Measurements from ENCODE around the gene C2CD2.

C2CD2 gene

GRCh38 chr21:41897047-41897669, 56.7 kb downstream of the C2CD2 start:
- no peak for DNase-seq (ENCODE audit: low read depth, low spot score)
- no peak overlapping the region for H3K4me3 ChIP-seq (ENCODE audit: low read length)

- H3K4me3 ChIP-seq (ENCODE audit: low read length): no peak overlapping the region
- DNase-seq (ENCODE audit: low read depth, low spot score): peak; percentile 77
Observed at GRCh38 chr21:41895643-41896493, 58.0 kb downstream of the C2CD2 start.

- DNase-seq (ENCODE audit: low read depth, low spot score): no peak
- no peak overlapping the region for H3K4me3 ChIP-seq (ENCODE audit: low read length)
Observed at GRCh38 chr21:41894922-41895557, 58.8 kb downstream of the C2CD2 start.

GRCh38 chr21:41894511-41894910, 59.3 kb downstream of the C2CD2 start:
- H3K4me3 ChIP-seq (ENCODE audit: low read length): no peak overlapping the region
- DNase-seq (ENCODE audit: low read depth, low spot score): no peak

GRCh38 chr21:41892726-41893125, 61.1 kb downstream of the C2CD2 start:
- DNase-seq (ENCODE audit: low read depth, low spot score): no peak
- no peak overlapping the region for H3K4me3 ChIP-seq (ENCODE audit: low read length)

GRCh38 chr21:41891132-41891531, 62.7 kb downstream of the C2CD2 start:
- DNase-seq (ENCODE audit: low read depth, low spot score): no peak
- no peak overlapping the region for H3K4me3 ChIP-seq (ENCODE audit: low read length)

GRCh38 chr21:41890355-41890754, 63.5 kb downstream of the C2CD2 start:
- no peak for DNase-seq (ENCODE audit: low read depth, low spot score)
- no peak overlapping the region for H3K4me3 ChIP-seq (ENCODE audit: low read length)

- no peak for DNase-seq (ENCODE audit: low read depth, low spot score)
- H3K4me3 ChIP-seq (ENCODE audit: low read length): no peak overlapping the region
Observed at GRCh38 chr21:41888749-41889376, 65.0 kb downstream of the C2CD2 start.

- no peak for DNase-seq (ENCODE audit: low read depth, low spot score)
Observed at GRCh38 chr21:41887667-41888066, 66.2 kb downstream of the C2CD2 start.

GRCh38 chr21:41886328-41886727, 67.5 kb downstream of the C2CD2 start:
- DNase-seq (ENCODE audit: low read depth, low spot score): no peak
- no peak overlapping the region for H3K4me3 ChIP-seq (ENCODE audit: low read length)

More at GRCh38 chr21:41887667-41888066, 66.2 kb downstream of the C2CD2 start:
- H3K4me3 ChIP-seq (ENCODE audit: low read length): no peak overlapping the region

- DNase-seq (ENCODE audit: low read depth, low spot score): no peak
- no peak overlapping the region for H3K4me3 ChIP-seq (ENCODE audit: low read length)
Observed at GRCh38 chr21:41885341-41886024, 68.3 kb downstream of the C2CD2 start.

- no peak for DNase-seq (ENCODE audit: low read depth, low spot score)
- no peak overlapping the region for H3K4me3 ChIP-seq (ENCODE audit: low read length)
Observed at GRCh38 chr21:41884501-41885030, 69.3 kb downstream of the C2CD2 start.

GRCh38 chr21:41883582-41883981, 70.2 kb downstream of the C2CD2 start:
- no peak overlapping the region for H3K4me3 ChIP-seq (ENCODE audit: low read length)
- no peak for DNase-seq (ENCODE audit: low read depth, low spot score)

- no peak for DNase-seq (ENCODE audit: low read depth, low spot score)
Observed at GRCh38 chr21:41881051-41881450, 72.8 kb downstream of the C2CD2 start.

GRCh38 chr21:41880153-41880552, 73.7 kb downstream of the C2CD2 start:
- no peak for DNase-seq (ENCODE audit: low read depth, low spot score)

More at GRCh38 chr21:41881051-41881450, 72.8 kb downstream of the C2CD2 start:
- no peak overlapping the region for H3K4me3 ChIP-seq (ENCODE audit: low read length)

GRCh38 chr21:41879190-41879998, 74.4 kb downstream of the C2CD2 start, which contains the start of gene PRDM15:
TSS of gene PRDM15 (minus strand) at chr21:41879344. CDS start at chr21:41860363, 18,981 bp downstream.
- DNase-seq (ENCODE audit: low read depth, low spot score): peak; percentile 76
- peak within 1 kb of the TSS; percentile 78 for H3K4me3 ChIP-seq (ENCODE audit: low read length)

More at GRCh38 chr21:41880153-41880552, 73.7 kb downstream of the C2CD2 start:
- peak overlapping the region; percentile 78 for H3K4me3 ChIP-seq (ENCODE audit: low read length)

GRCh38 chr21:41878831-41879189, 75.0 kb downstream of the C2CD2 start:
- H3K4me3 ChIP-seq (ENCODE audit: low read length): peak overlapping the region; percentile 73
- DNase-seq (ENCODE audit: low read depth, low spot score): peak; percentile 75
